Keratinocyte (primary cell): ENCODE measurements around the gene CHRDL2. TPM values are rescaled to one million over a fixed set of nuclear protein-coding genes. Genes with fewer than 3 reads are reported as not detected.

Source experiments
- DNase-seq: peaks from one replicate; pipeline ENCODE4 v3.0.0-alpha.2; 2011; ENCODE audit warnings: low read depth, missing footprints, low spot score
- FAIRE-seq: peaks from 2 replicates; lab custom pipeline; 2011; peaks lifted over from hg19 to GRCh38; lab: Jason Lieb, UNC
- H2AFZ ChIP-seq: 2 replicates; pipeline ENCODE4 v1.6.0; 2012; ENCODE audit warnings: low read length, control low read depth, inconsistent platforms; ENCODE audit not compliant: control insufficient read depth
- H3K27ac ChIP-seq: 2 replicates; pipeline ENCODE4 v1.5.1; 2011; ENCODE audit warnings: low read length; ENCODE audit not compliant: control insufficient read depth, insufficient read depth
- H3K27me3 ChIP-seq: 3 replicates; pipeline ENCODE4 v1.6.0; 2011; ENCODE audit warnings: low read length; ENCODE audit not compliant: control insufficient read depth, insufficient read depth; ENCODE audit errors: extremely low read depth
- H3K36me3 ChIP-seq, 2 experiments: 2 replicates in 1 of 2; 3 replicates in 1 of 2; pipeline ENCODE4 v1.5.1; 2011; ENCODE audit warnings: low read length in 2 of 2, mild to moderate bottlenecking in 1 of 2; ENCODE audit not compliant: control insufficient read depth in 2 of 2, insufficient read depth in 2 of 2; ENCODE audit errors: extremely low read depth in 1 of 2
- H3K4me1 ChIP-seq: 3 replicates; pipeline ENCODE4 v1.5.1; 2011; ENCODE audit warnings: low read length; ENCODE audit not compliant: control insufficient read depth, insufficient read depth; ENCODE audit errors: extremely low read depth
- H3K4me2 ChIP-seq: 3 replicates; pipeline ENCODE4 v1.6.0; 2011; ENCODE audit warnings: low read depth, low read length; ENCODE audit not compliant: control insufficient read depth, insufficient read depth; ENCODE audit errors: extremely low read depth
- H3K4me3 ChIP-seq, 3 experiments: fragments of 200-600 bp in 1 of 3; sonication (generic) in 1 of 3; 2 replicates in 2 of 3; 3 replicates in 1 of 3; pipeline ENCODE4 v1.5.1; 2011 to 2016; ENCODE audit warnings: low read length in 3 of 3, mild to moderate bottlenecking in 3 of 3, control low read depth in 2 of 3, inconsistent platforms in 1 of 3, low read depth in 1 of 3, mixed read lengths in 1 of 3, mixed run types in 1 of 3, moderate library complexity in 1 of 3; ENCODE audit not compliant: control insufficient read depth in 2 of 3, insufficient read depth in 2 of 3; ENCODE audit errors: extremely low read depth in 1 of 3
- H3K79me2 ChIP-seq: 2 replicates; pipeline ENCODE4 v1.6.0; 2012; ENCODE audit warnings: low read length; ENCODE audit not compliant: control insufficient read depth, insufficient read depth
- H3K9ac ChIP-seq: 3 replicates; pipeline ENCODE4 v1.6.0; 2011; ENCODE audit warnings: low read length; ENCODE audit not compliant: control insufficient read depth, insufficient read depth; ENCODE audit errors: extremely low read depth
- H3K9me1 ChIP-seq: 3 replicates; pipeline ENCODE4 v1.6.0; 2011; ENCODE audit warnings: low read length; ENCODE audit not compliant: control insufficient read depth, insufficient read depth; ENCODE audit errors: extremely low read depth
- H3K9me3 ChIP-seq: 2 replicates; pipeline ENCODE4 v1.5.1; 2012; ENCODE audit warnings: low read depth, low read length; ENCODE audit not compliant: control insufficient read depth
- H4K20me1 ChIP-seq: 3 replicates; pipeline ENCODE4 v1.6.0; 2011; ENCODE audit warnings: low read length; ENCODE audit not compliant: control insufficient read depth, insufficient read depth; ENCODE audit errors: extremely low read depth
- EZH2 ChIP-seq: IDR thresholded peaks from one replicate; pipeline ENCODE4 v1.6.1; 2012; ENCODE audit warnings: inconsistent platforms, mild to moderate bottlenecking, low read length, moderate library complexity
- dilution Hi-C: fragments of 300-500 bp; cut with MboI; formaldehyde crosslinking; loops from one replicate; pipeline ENCODE4 v1.7.0; 2020; ENCODE audit warnings: low sequenced_read_pairs; ENCODE audit not compliant: extremely low pct_ligation_motif_present
- polyA plus RNA-seq, 5 experiments: library from polyadenylated mRNA; depleted of rRNA in 3 of 5; stranded (reverse) in 3 of 5; stranded (forward) in 1 of 5; unstranded in 1 of 5; fragments of >200 nt; gene quantifications; 1 replicate in 1 of 5; 2 replicates in 3 of 5; 3 replicates in 1 of 5; pipeline versions ENCODE4 v1.2.1 to v1.2.3, GENCODE V29; 2011 to 2012; ENCODE audit warnings: missing spikeins in 2 of 5, low read depth in 1 of 5, low replicate concordance in 1 of 5
- TF ChIP-seq, protein P1 (sequence below), 3 experiments: IDR thresholded peaks in 1 of 3; conservative IDR thresholded peaks in 1 of 3; optimal IDR thresholded peaks in 1 of 3; 2 replicates in 2 of 3; 3 replicates in 1 of 3; pipeline versions ENCODE3 to v1.5.1; 2011; ENCODE audit warnings: low read length in 3 of 3, mild to moderate bottlenecking in 3 of 3, moderate library complexity in 2 of 3, control low read depth in 1 of 3, inconsistent platforms in 1 of 3; ENCODE audit not compliant: insufficient read depth in 2 of 3; ENCODE audit errors: extremely low read depth in 1 of 3

The CHRDL2 gene
- polyA plus RNA-seq, 1 donor (not counting 4 experiments of a cell fraction or from before 2014, with no cell fraction given), result not detected

DNA sequence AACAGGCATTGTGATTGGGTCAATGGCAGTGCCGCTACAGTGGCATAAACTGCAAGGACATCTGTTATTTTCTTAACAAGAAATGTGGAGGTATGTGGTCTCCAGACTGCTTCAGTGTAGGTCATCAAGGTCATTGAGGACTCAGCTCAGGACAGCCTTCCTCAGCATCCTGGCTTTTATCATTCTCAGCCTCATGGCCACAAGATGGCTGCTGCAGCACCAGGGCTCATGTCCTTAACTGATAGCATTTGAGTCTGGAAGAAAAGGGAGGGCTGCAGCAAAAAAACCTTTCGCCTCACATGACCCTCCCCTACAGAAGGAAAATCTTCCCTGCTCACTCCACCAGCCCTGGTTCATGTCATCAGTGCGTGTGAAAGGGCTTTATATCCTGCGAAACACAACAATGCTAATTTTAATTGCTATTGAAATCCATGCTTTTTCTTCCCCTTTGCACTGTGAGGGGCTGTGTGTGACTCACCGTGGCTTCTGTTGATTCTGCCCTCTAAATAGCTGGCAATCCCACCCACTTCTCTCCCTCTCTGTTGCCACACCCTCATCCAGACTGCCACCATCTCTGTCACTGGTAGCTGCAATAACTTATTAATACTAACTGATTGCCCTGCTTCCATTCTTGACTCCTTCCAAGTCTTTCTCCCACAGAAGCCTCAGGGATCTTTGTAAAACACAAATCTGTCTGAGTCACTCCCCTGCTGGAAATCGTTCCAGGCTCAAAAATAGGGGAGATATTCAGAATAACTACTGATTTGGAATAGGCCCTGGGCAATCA, 43.8 kb downstream of the CHRDL2 start:
- FAIRE-seq (no peak), DNase-seq (no peak)
- no peaks in the 10 kb centered on the region for H3K79me2 ChIP-seq
- H3K9me1 ChIP-seq, result no peaks in the 10 kb centered on the region
- dilution Hi-C loops, result no loop called here
- H3K4me2 ChIP-seq, result no peak overlapping the region
- no peaks in the 10 kb centered on the region for H4K20me1 ChIP-seq
- H2AFZ ChIP-seq, result no peak overlapping the region
- H3K9ac ChIP-seq, result no peak overlapping the region
- no peaks in the 10 kb centered on the region for H3K36me3 ChIP-seq
- TF ChIP-seq, protein P1, sequence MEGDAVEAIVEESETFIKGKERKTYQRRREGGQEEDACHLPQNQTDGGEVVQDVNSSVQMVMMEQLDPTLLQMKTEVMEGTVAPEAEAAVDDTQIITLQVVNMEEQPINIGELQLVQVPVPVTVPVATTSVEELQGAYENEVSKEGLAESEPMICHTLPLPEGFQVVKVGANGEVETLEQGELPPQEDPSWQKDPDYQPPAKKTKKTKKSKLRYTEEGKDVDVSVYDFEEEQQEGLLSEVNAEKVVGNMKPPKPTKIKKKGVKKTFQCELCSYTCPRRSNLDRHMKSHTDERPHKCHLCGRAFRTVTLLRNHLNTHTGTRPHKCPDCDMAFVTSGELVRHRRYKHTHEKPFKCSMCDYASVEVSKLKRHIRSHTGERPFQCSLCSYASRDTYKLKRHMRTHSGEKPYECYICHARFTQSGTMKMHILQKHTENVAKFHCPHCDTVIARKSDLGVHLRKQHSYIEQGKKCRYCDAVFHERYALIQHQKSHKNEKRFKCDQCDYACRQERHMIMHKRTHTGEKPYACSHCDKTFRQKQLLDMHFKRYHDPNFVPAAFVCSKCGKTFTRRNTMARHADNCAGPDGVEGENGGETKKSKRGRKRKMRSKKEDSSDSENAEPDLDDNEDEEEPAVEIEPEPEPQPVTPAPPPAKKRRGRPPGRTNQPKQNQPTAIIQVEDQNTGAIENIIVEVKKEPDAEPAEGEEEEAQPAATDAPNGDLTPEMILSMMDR (optimal IDR thresholded peaks at IDR 0.05 in 1 of 3, IDR thresholded peaks at IDR 0.05 in 1 of 3, conservative IDR thresholded peaks at IDR 0.05 in 1 of 3; ENCODE audit: extremely low read depth in 1 of 3, insufficient read depth in 2 of 3, low read length in 3 of 3), result no peak
- no peak for TF ChIP-seq EZH2
- H3K27me3 ChIP-seq, result peaks cover 12% of the 10 kb centered on the region
- H3K9me3 ChIP-seq, result no peaks in the 10 kb centered on the region
- H3K4me3 ChIP-seq, result no peak overlapping the region
- H3K27ac ChIP-seq, result no peak overlapping the region
- H3K4me1 ChIP-seq, result peaks cover 9% of the 10 kb centered on the region

DNA sequence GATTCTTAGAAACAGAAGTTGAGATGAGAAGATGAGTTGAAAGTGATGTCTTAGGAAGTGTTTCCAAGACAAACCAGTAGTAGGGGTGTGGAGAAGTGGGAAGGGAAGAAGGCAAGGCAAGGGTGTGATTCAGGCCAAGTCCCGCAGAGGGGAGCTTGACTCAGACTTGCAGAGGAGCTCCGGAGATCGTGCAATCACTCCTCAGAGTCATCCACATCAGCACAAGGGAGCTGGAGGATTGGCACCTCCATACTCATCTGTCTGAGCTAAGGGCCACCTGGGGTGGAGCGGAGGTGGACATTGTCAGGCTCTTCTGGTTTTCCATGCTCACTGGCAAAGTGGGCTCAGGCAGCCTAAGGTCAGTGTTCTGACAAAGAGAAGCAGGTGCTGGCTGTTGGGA, 44.4 kb downstream of the CHRDL2 start:
- Histone ChIP-seq H3K4me1 (peaks cover 9% of the 10 kb centered on the region), H3K27ac (no peak overlapping the region), H3K27me3 (peaks cover 12% of the 10 kb centered on the region), H3K9me3 (no peaks in the 10 kb centered on the region), H2AFZ (no peak overlapping the region), H3K36me3 (no peaks in the 10 kb centered on the region), H3K9me1 (no peaks in the 10 kb centered on the region), H3K79me2 (no peaks in the 10 kb centered on the region), H4K20me1 (no peaks in the 10 kb centered on the region), H3K4me3 (no peak overlapping the region), H3K9ac (no peak overlapping the region), H3K4me2 (no peak overlapping the region)
- no peak for TF ChIP-seq EZH2
- TF ChIP-seq, protein P1 (optimal IDR thresholded peaks at IDR 0.05 in 1 of 3, IDR thresholded peaks at IDR 0.05 in 1 of 3, conservative IDR thresholded peaks at IDR 0.05 in 1 of 3; ENCODE audit: extremely low read depth in 1 of 3, insufficient read depth in 2 of 3, low read length in 3 of 3), result no peak
- FAIRE-seq (no peak), DNase-seq (no peak)
- dilution Hi-C loops, result no loop called here
